DMS114 treated with DMSO at 0.1 percent for 48 hours (cell line): ENCODE data around the gene AKAP13.

Experiments used
- DNase-seq: peaks from one replicate; lab custom pipeline; 2025; ENCODE audit not compliant: unreplicated experiment; lab: John Stamatoyannopoulos, UW

AKAP13 gene

GRCh38 chr15:85718981-85719380 lies 338.6 kb downstream of the AKAP13 start:
- no peak for DNase-seq

DNA sequence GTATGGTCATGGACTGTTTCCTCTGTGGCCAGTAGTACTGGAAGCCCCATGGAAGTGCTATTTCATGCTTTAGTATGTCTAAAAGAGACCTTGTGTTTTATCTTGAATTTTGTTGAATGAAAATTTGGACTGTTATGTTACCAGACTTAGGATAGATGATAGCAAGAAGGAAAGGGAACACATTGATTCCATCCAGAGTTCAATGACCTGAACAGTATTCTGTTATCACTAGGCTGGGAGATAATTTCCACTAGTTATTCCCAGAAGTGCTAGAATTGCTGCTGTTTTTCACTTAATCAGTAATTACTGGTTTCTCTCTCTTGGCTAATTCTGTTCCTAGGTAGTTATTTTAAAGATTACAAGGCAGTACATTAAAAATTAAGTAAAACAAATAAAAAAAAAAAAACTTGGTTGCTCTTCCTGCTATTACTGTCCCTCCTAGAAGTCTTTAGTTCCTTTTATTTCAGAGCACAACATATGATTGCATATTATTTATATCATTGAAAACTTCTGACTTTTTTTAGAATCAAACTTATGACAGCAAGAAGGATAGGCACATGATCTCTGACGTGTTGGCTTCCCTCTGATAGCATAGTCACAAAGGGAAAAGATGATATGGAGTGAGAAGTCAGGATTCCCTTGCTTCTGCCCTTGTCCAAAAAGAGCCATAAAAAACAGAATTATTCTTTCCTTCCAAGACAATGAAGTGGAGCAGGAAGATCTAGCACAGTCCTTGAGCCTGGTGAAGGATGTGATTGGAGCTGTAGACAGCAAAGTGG lies 342.2 kb downstream of the AKAP13 start:
- no peak for DNase-seq

DNA sequence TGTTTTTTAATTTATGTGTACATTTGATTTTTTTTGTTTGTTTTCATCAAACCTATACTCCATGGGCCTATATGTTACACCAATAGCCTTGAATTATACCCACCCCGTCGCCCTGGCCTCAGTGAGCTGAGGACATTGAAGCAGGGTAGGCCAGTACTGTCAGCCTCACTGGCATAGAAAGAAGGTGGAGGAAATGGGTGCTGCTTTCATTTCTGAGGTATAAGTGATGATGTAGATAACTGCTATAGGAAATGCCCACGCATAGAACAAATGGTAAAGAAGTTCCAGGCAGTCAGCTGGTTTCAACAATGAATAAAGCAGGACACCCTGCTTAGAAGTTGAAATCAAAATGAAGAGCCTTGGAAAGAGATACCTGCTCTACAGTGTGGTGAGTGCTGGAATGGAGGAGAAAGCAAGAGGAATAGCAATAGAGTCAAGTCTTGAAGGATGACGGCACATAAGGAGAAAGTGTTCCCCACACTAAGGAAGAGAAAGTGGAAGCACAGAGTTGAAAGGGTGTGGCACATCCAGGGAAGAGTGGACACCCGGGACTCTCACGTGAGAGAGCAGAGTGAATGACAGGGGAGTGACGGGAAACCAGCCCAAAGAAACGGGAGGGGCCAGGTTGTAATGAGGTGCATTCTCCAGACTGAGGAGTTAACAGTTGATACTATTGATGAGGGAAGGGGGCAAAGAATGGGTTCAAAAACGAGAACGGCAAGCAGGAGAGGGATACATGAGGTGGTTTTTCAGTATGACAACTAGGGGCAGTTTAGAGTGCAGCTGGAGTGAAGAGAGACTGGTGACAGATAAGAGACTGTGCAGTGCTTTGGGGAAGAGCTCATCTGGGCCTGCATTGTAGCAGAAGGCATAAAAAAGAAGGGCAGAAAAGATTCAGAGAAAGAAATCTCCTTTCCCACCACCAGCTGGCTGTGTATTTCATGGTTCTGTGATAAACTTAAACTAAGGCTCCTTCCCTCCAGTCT lies 343.9 kb downstream of the AKAP13 start:
- no peak for DNase-seq

DNA sequence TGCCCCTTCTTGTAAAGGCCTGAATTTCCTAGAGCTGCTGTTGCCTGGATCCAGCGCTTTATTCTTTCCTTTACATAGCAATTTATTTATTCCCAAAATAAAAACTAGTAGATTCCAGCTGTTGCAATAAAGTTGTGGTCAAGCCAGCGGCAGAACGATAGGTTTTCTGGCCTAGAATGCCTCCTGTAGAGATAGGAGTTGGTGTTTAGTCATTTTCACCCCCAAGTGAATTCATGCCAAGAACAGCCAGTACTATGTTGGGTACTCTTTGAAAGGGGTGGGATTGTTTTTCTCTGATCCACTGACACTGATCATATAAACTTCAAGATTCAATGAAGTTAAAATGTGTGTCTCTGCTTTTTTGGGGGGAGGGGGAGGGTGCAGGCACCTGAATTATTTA lies 344.6 kb downstream of the AKAP13 start:
- no peak for DNase-seq

DNA sequence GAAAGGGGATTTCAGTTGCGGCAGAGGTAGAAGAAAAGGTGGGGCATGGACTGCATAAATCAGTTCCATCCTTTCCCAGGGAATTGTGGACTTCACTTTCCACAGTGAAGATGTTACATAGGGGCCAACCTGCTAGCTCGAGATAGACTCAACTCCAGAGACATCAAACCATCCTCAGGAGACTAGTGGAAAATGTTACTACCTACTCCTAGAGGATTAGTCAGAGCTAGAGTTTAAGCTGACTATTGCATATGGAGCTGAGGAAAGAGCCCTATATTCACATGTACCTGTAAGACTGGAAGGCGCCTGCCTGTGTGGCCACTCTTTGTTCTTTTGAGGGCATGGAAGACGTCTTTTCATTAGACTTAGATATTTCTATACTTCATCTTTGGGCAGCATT lies 345.2 kb downstream of the AKAP13 start:
- DNase-seq, result no peak

DNA sequence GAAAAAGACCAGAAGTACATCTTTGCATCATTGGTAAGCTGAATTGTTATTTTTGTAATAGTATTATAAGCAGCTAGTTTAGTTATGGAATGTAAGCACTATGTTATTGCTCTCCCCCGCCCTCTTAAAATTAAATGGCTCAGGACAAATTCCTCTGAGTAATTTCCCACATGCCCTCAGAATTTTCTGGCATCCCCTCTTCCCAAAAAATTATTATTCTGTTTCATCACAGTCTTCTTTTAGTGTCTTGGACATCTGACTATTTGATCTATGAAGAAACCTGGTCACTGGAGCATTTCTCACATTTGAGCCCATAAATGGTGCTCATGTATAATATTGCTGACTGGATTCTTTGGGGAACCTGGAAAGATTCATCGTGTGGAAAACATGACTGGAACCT lies 346.1 kb downstream of the AKAP13 start:
- DNase-seq, result no peak

DNA sequence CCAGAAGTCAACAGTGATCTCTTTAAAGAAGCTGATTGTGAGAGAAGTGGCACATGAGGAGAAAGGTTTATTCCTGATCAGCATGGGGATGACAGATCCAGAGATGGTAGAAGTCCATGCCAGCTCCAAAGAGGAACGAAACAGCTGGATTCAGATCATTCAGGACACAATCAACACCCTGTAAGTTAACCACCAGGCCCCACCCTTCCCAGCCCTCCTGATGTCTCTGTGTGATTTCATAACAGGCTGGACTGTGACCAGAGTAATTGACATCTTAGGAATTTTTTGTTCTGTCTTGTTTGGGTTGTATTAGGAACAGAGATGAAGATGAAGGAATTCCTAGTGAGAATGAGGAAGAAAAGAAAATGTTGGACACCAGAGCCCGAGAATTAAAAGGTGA lies 346.7 kb downstream of the AKAP13 start:
- no peak for DNase-seq

DNA sequence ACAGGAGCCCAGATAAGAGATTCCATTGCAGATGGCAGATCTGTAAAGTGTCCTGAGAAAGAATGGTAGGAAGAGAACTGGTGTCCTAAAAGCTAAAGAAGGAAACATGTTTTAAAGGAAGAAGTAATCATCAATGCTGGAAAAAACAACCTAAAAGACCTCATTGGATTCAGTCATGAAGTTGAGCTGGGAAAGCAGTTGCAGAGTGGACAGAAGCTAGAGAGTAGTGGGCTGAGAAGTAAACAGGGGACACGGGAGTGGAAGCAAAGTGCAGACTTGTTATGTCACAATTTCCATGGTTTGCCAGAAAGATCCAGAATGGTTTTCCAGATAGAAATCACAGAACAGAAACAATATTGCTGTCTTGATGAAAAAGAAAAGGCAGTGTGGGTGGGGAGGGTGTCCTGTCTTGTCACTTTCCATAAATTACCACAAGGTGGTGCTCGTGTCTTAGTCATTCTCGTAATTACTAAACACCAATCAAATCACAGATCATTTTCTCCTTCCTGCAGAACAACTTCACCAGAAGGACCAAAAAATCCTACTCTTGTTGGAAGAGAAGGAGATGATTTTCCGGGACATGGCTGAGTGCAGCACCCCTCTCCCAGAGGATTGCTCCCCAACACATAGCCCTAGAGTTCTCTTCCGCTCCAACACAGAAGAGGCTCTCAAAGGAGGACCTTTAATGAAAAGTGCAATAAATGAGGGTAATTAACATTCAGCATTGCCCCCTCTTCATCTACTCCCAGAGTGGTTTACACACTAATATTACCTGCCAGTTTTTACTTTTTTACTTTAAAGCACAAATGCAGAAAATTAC lies 349.8 kb downstream of the AKAP13 start:
- DNase-seq, result peak; percentile 75

GRCh38 chr15:85733416-85733815 lies 353.0 kb downstream of the AKAP13 start:
- no peak for DNase-seq

DNA sequence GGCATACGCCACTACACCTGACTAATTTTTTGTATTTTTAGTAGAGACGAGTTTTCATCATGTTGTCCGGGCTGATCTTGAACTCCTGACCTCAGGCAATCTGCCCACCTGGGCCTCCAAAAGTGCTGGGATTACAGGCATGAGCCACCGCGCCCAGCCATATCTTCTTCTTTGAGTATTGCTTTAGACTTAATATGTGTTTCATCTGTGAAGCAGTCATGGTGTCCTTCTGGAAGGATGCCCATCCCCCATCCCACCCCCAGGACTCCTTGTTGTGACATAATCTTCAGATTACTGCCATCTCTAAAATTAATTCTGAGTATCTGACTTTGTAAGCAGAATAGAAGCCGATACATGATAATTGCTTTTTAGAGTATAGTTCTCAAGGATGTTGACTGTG lies 356.7 kb downstream of the AKAP13 start:
- no peak for DNase-seq

DNA sequence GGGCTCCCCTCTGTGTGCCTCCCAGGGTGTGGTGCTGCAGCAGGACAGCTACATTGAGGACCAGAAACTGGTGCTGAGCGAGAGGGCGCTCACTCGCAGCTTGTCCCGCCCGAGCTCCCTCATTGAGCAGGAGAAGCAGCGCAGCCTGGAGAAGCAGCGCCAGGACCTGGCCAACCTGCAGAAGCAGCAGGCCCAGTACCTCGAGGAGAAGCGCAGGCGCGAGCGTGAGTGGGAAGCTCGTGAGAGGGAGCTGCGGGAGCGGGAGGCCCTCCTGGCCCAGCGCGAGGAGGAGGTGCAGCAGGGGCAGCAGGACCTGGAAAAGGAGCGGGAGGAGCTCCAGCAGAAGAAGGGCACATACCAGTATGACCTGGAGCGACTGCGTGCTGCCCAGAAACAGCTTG lies 360.6 kb downstream of the AKAP13 start:
- DNase-seq, result no peak

DNA sequence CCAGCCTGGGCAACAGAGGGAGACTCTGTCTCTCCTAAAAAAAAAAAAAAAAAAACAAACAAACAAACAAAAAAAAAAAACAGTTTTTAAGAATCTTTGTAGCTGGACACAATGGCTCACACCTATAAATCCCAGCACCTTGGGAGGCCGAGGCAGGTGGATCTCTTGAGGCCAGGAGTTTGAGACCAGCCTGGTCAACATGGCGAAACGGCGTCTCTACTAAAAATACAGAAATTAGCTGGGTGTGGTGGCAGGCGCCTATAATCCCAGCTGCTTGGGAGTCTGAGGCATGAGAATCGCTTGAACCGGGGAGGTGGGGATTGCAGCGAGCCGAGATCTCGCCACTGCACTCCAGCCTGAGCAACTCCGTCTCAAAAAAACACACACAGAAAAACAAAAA lies 361.3 kb downstream of the AKAP13 start:
- no peak for DNase-seq

DNA sequence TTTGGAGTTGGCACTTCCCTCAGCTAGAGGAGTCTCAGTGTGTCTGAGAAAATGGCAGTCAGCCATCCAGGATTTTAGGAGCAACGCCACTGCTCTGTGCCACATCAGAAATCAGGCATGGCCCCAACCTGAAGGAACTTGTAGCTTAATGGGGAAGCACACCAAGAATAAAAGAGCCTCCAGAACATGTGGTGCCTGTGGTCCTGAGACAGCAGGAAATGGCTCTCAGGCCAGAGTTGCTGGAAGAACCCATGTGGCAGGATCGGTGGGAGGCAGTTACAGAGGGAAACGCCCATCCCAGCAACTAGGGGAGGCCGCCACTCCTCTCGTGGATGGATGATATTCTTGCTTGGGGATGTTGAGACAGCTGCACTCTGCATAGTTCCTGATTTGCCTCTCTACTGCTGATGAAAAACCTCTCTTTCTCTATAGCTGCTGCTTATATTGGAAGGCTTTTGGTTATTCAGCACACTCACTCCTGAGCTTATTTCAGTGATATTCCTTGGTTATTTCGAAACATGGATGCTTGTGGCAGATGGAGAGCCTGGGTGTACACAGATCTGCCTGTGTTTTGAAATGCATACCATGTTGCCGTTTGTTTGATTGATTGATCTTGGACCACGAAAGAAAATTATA lies 361.9 kb downstream of the AKAP13 start:
- no peak for DNase-seq

DNA sequence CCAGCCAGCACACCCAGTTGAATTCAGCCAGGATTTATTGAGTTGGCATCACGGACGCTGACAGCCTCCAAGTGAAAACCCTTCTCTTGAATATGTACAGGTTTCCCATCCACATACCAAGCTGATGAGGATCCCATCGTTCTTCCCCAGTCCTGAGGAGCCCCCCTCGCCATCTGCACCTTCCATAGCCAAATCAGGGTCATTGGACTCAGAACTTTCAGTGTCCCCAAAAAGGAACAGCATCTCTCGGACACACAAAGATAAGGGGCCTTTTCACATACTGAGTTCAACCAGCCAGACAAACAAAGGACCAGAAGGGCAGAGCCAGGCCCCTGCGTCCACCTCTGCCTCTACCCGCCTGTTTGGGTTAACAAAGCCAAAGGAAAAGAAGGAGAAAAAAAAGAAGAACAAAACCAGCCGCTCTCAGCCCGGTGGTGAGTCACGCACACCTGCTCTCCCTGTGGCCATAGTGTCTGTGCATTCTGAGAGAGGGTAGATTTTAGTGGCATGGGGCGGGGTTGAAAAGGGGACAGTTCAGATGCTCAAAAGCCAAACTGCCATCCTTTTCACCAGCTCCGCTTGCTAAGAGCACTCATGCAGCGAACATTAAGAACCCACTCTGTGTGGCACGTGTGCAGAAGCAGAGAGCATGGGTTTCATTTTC lies 363.1 kb downstream of the AKAP13 start:
- no peak for DNase-seq

- DNase-seq, result no peak
Measured at GRCh38 chr15:85744579-85744978, 364.2 kb downstream of the AKAP13 start.

DNA sequence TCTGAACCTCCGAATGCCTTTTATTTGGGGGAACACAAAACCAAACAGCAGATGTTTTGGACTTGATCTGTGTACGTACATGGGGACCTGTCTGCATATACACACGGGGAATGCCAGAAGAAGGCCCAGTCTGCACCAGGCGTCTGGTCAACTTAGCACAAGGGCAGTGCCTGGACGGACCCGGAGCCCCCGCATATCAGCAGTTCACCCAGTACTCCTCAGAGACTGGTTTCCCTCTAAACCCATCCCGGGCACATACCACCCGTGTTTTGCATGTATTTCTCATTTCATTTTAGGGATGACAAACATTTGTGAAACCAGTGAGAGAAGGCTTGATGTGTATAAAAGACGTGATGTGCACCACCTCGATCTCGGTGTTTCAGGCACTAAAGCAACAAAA lies 364.6 kb downstream of the AKAP13 start:
- DNase-seq, result no peak

- DNase-seq, result no peak
Measured at GRCh38 chr15:85745525-85746150, 365.2 kb downstream of the AKAP13 start.

- no peak for DNase-seq
Measured at GRCh38 chr15:85746641-85747040, 366.2 kb downstream of the AKAP13 start.

DNA sequence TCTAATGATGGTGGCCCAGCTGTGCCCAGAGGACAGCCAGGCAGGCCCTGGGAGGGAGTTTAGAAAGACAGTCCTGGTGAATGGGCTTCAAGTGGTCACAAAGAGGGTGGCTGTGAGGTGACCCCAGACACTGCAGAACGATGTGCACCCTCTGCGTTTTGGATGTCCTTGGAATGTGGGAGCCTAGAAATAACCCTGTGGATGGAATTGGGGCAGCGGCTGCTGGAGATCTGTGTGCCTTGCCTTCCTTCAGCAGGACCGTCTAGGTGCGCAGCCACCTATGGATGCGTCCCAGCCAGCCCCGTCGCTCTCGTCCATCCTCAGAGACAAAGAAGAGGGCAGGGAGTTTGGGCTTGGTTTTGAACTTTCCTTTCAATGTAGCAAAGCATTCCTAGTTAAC lies 367.8 kb downstream of the AKAP13 start:
- DNase-seq, result no peak

DNA sequence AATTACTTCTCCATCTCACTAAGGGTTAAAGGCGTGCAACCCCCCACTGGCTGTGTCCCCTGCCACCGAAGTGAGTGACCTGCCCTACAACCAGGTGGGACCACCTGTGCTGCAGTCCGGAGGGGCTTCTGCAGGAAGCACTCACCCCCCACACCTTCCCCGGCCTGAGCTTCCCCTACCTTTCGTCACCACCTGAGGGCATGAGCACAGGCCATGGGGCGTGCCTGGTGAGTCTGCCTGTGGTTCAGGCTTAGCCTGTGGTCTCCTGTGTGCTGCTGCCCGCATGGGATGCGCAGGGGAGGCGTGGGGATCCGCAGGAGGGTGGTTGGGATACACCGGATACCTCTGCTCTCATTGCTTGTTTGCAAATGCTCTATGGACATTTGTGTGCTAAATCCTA lies 368.3 kb downstream of the AKAP13 start:
- no peak for DNase-seq
